ENCODE results near the gene BAG2.

The BAG2 gene

GRCh38 chr6:57172136-57173055 is at the start of gene BAG2:
TSS of gene BAG2 (plus strand) at chr6:57172326. CDS start at chr6:57172698, 372 bp downstream.
- DNase-seq (ENCODE audit: low read depth): peak; percentile 82

GRCh38 chr6:57123111-57123510 is 49.0 kb upstream of the BAG2 start:
- no peak for DNase-seq (ENCODE audit: low read depth)

- DNase-seq (ENCODE audit: low read depth): no peak
These were observed 44.4 kb upstream of the BAG2 start for GRCh38 chr6:57127763-57128162.

GRCh38 chr6:57130661-57131177 is 41.4 kb upstream of the BAG2 start:
- DNase-seq (ENCODE audit: low read depth): no peak

GRCh38 chr6:57134954-57135353 is 37.2 kb upstream of the BAG2 start:
- no peak for DNase-seq (ENCODE audit: low read depth)

GRCh38 chr6:57135885-57136284 is 36.2 kb upstream of the BAG2 start:
- no peak for DNase-seq (ENCODE audit: low read depth)

GRCh38 chr6:57137350-57137749 is 34.8 kb upstream of the BAG2 start:
- no peak for DNase-seq (ENCODE audit: low read depth)

- no peak for DNase-seq (ENCODE audit: low read depth)
These were observed 34.1 kb upstream of the BAG2 start for GRCh38 chr6:57138026-57138425.

- no peak for DNase-seq (ENCODE audit: low read depth)
These were observed 30.5 kb upstream of the BAG2 start for GRCh38 chr6:57141451-57142177.

GRCh38 chr6:57142178-57142525 is 30.0 kb upstream of the BAG2 start:
- DNase-seq (ENCODE audit: low read depth): no peak

- DNase-seq (ENCODE audit: low read depth): no peak
These were observed 28.4 kb upstream of the BAG2 start for GRCh38 chr6:57143690-57144089.

GRCh38 chr6:57147401-57147800 is 24.7 kb upstream of the BAG2 start:
- no peak for DNase-seq (ENCODE audit: low read depth)

- DNase-seq (ENCODE audit: low read depth): no peak
These were observed 23.9 kb upstream of the BAG2 start for GRCh38 chr6:57147955-57148858.

GRCh38 chr6:57158658-57159057 is 13.5 kb upstream of the BAG2 start:
- DNase-seq (ENCODE audit: low read depth): no peak

- DNase-seq (ENCODE audit: low read depth): no peak
These were observed 13.0 kb upstream of the BAG2 start for GRCh38 chr6:57159127-57159526.

- no peak for DNase-seq (ENCODE audit: low read depth)
These were observed 10.1 kb upstream of the BAG2 start for GRCh38 chr6:57162028-57162427.

- no peak for DNase-seq (ENCODE audit: low read depth)
These were observed 9.6 kb upstream of the BAG2 start for GRCh38 chr6:57162516-57162915.

GRCh38 chr6:57163956-57164355 is 8.2 kb upstream of the BAG2 start:
- DNase-seq (ENCODE audit: low read depth): no peak

- DNase-seq (ENCODE audit: low read depth): no peak
These were observed 7.0 kb upstream of the BAG2 start for GRCh38 chr6:57165080-57165479.

- DNase-seq (ENCODE audit: low read depth): no peak
These were observed 1.1 kb downstream of the BAG2 start for GRCh38 chr6:57173056-57173885.

GRCh38 chr6:57173886-57174510 is 1.9 kb downstream of the BAG2 start:
- no peak for DNase-seq (ENCODE audit: low read depth)
